Caco-2 (cell line): ENCODE data around the gene ANGPTL2. TPM values are rescaled to one million over a fixed set of nuclear protein-coding genes. Genes with fewer than 3 reads are reported as not detected.
A peak's percentile ranks its signal among the peaks of the same experiment; 100 is the strongest.

Experiments used
- BruUV-seq: library from RNA; stranded (reverse); fragments of 400-500 nt; replicated peaks from 2 replicates; lab custom pipeline; 2021; lab: Mats Ljungman, UMichigan
- CTCF ChIA-PET: fragments of 300-600 bp; sonication (Branson Sonifier 250); formaldehyde crosslinking; loops from one replicate; lab custom pipeline; 2022; ENCODE audit warnings: antibody characterized with exemption; lab: Charles Lee
- POLR2A ChIA-PET: fragments of 300-600 bp; sonication (Branson Sonifier 250); formaldehyde crosslinking; loops from one replicate; lab custom pipeline; 2022; ENCODE audit warnings: antibody characterized with exemption; lab: Charles Lee
- DNase-seq, 2 experiments: peaks; one replicate each; pipeline versions ENCODE4 v3.0.0 to v3.0.0-alpha.2; 2020 to 2022
- H3K27me3 ChIP-seq: replicated peaks from 2 replicates; pipeline ENCODE4 v1.6.0; 2011; ENCODE audit warnings: low read length; ENCODE audit not compliant: control insufficient read depth, insufficient read depth
- H3K36me3 ChIP-seq: 2 replicates; pipeline ENCODE4 v1.5.1; 2011; ENCODE audit warnings: low read length; ENCODE audit not compliant: control insufficient read depth, insufficient read depth
- H3K4me1 ChIP-seq: fragments of 250-450 bp; sonication (Bioruptor Pico); 2 replicates; pipeline ENCODE4 v1.5.1; 2020; ENCODE audit warnings: mild to moderate bottlenecking
- H3K4me3 ChIP-seq: 2 replicates; pipeline ENCODE4 v1.5.1; 2011; ENCODE audit warnings: low read depth, mild to moderate bottlenecking, control low read depth, low read length
- H3K9me3 ChIP-seq: fragments of 250-450 bp; sonication (Bioruptor Pico); 2 replicates; pipeline ENCODE4 v1.5.1; 2020; ENCODE audit warnings: mild to moderate bottlenecking, moderate library complexity
- H3K27ac Mint-ChIP-seq: one replicate; pipeline ENCODE4 v1.8.0; 2022; ENCODE audit warnings: mixed read lengths; ENCODE audit not compliant: unreplicated experiment
- H3K27me3 Mint-ChIP-seq: one replicate; pipeline ENCODE4 v1.8.0; 2022; ENCODE audit warnings: mixed read lengths; ENCODE audit not compliant: insufficient read depth, unreplicated experiment
- H3K36me3 Mint-ChIP-seq: one replicate; pipeline ENCODE4 v1.8.0; 2022; ENCODE audit warnings: mild to moderate bottlenecking, mixed read lengths; ENCODE audit not compliant: insufficient read depth, unreplicated experiment
- H3K4me1 Mint-ChIP-seq: one replicate; pipeline ENCODE4 v1.8.0; 2022; ENCODE audit warnings: low read depth, mixed read lengths; ENCODE audit not compliant: unreplicated experiment
- H3K4me3 Mint-ChIP-seq: one replicate; pipeline ENCODE4 v1.8.0; 2022; ENCODE audit warnings: mild to moderate bottlenecking, moderate library complexity, mixed read lengths; ENCODE audit not compliant: unreplicated experiment
- H3K9me3 Mint-ChIP-seq: one replicate; pipeline ENCODE4 v1.8.0; 2022; ENCODE audit warnings: mixed read lengths; ENCODE audit not compliant: unreplicated experiment
- CTCF ChIP-seq, 2 experiments: fragments of 200-600 bp in 1 of 2; IDR thresholded peaks; 1 replicate in 1 of 2; 2 replicates in 1 of 2; pipeline versions ENCODE4 v1.5.1 to v1.8.0; 2011 to 2022; ENCODE audit warnings: antibody characterized with exemption in 1 of 2, control low read depth in 1 of 2, inconsistent platforms in 1 of 2, low read depth in 1 of 2, low read length in 1 of 2, mild to moderate bottlenecking in 1 of 2, moderate library complexity in 1 of 2; ENCODE audit not compliant: insufficient read depth in 1 of 2, severe bottlenecking in 1 of 2, unreplicated experiment in 1 of 2
- intact Hi-C: fragments of 100-400 bp; cut with micrococcal nuclease; formaldehyde crosslinking; loops from one replicate; pipeline ENCODE4 v1.10.0; 2022; ENCODE audit not compliant: unreplicated experiment
- total RNA-seq: library from RNA; stranded (reverse); gene quantifications from 2 replicates; pipeline ENCODE4 v1.2.3, GENCODE V29; 2022

ANGPTL2 gene
- total RNA-seq, 1 experiment from 2014 or later, result not detected

- H3K9me3 ChIP-seq, result no peaks in the 10 kb centered on the region
- Mint-ChIP-seq H3K9me3 (no peaks in the 10 kb centered on the region), H3K4me1 (no peaks in the 10 kb centered on the region), H3K4me3 (no peak overlapping the region), H3K36me3 (no peaks in the 10 kb centered on the region), H3K27me3 (no peaks in the 10 kb centered on the region), H3K27ac (peak overlapping the region; percentile 17)
- no peak overlapping the region for H3K4me3 ChIP-seq
- no peaks in the 10 kb centered on the region for H3K4me1 ChIP-seq
- POLR2A ChIA-PET, result no interaction called here
- intact Hi-C loops, result no loop called here
- H3K36me3 ChIP-seq, result no peaks in the 10 kb centered on the region; the same call in 1 of the 2 replicates
- H3K27me3 ChIP-seq, result no peaks in the 10 kb centered on the region
- no peak for DNase-seq
- no peak for TF ChIP-seq CTCF (IDR thresholded peaks at IDR 0.05; ENCODE audit: insufficient read depth in 1 of 2, low read depth in 1 of 2, low read length in 1 of 2, severe bottlenecking in 1 of 2, unreplicated experiment in 1 of 2)
- CTCF ChIA-PET, result no interaction called here
- no TSS peak for BruUV-seq
These were observed 71.8 kb downstream of the ANGPTL2 start for GRCh38 chr9:127050591-127051001.

GRCh38 chr9:127050152-127050551, 72.3 kb downstream of the ANGPTL2 start:
- CTCF ChIA-PET, result no interaction called here
- H3K27ac Mint-ChIP-seq, result no peak overlapping the region

GRCh38 chr9:127049581-127049980, 72.9 kb downstream of the ANGPTL2 start:
- H3K9me3 Mint-ChIP-seq, result no peaks in the 10 kb centered on the region
- ChIA-PET POLR2A (no interaction called here), CTCF (no interaction called here)
- intact Hi-C loops, result no loop called here
- no TSS peak for BruUV-seq
- H3K27ac Mint-ChIP-seq, result no peak overlapping the region
- H3K4me3 Mint-ChIP-seq, result no peak overlapping the region
- no peaks in the 10 kb centered on the region for H3K4me1 ChIP-seq
- H3K36me3 ChIP-seq, result no peaks in the 10 kb centered on the region; the same call in 1 of the 2 replicates
- H3K27me3 ChIP-seq, result no peaks in the 10 kb centered on the region
- no peak overlapping the region for H3K4me3 ChIP-seq
- H3K36me3 Mint-ChIP-seq, result no peaks in the 10 kb centered on the region
- no peak for TF ChIP-seq CTCF (IDR thresholded peaks at IDR 0.05; ENCODE audit: insufficient read depth in 1 of 2, low read depth in 1 of 2, low read length in 1 of 2, severe bottlenecking in 1 of 2, unreplicated experiment in 1 of 2)
- DNase-seq, result no peak
- H3K9me3 ChIP-seq, result no peaks in the 10 kb centered on the region
- H3K27me3 Mint-ChIP-seq, result no peaks in the 10 kb centered on the region
- no peaks in the 10 kb centered on the region for H3K4me1 Mint-ChIP-seq

More at GRCh38 chr9:127050152-127050551, 72.3 kb downstream of the ANGPTL2 start:
- Histone ChIP-seq H3K27me3 (no peaks in the 10 kb centered on the region), H3K9me3 (no peaks in the 10 kb centered on the region), H3K36me3 (no peaks in the 10 kb centered on the region; the same call in 1 of the 2 replicates), H3K4me3 (no peak overlapping the region), H3K4me1 (no peaks in the 10 kb centered on the region)
- intact Hi-C loops, result no loop called here
- no peak for DNase-seq
- Mint-ChIP-seq H3K4me1 (no peaks in the 10 kb centered on the region), H3K4me3 (no peak overlapping the region), H3K27me3 (no peaks in the 10 kb centered on the region), H3K36me3 (no peaks in the 10 kb centered on the region), H3K9me3 (no peaks in the 10 kb centered on the region)
- no TSS peak for BruUV-seq
- no peak for TF ChIP-seq CTCF (IDR thresholded peaks at IDR 0.05; ENCODE audit: insufficient read depth in 1 of 2, low read depth in 1 of 2, low read length in 1 of 2, severe bottlenecking in 1 of 2, unreplicated experiment in 1 of 2)
- POLR2A ChIA-PET, result no interaction called here
